Naive thymus-derived CD4-positive, alpha-beta T cell (primary cell): ENCODE results near the gene RNF26. TPM values are rescaled to one million over a fixed set of nuclear protein-coding genes. Genes with fewer than 3 reads are reported as not detected.

ENCODE experiments used
- ATAC-seq: fragments of 150-1000 bp; cut with Tn5 transposase; 2 replicates; pipeline ENCODE4 v1.10.0; 2021; ENCODE audit warnings: mild to moderate bottlenecking, moderate library complexity
- CTCF ChIA-PET: fragments of 350-600 bp; sonication (Branson Sonifier 250); formaldehyde crosslinking; loops from one replicate; lab custom pipeline; 2021; ENCODE audit warnings: antibody characterized with exemption; lab: Charles Lee
- POLR2A ChIA-PET: fragments of 350-600 bp; sonication (Branson Sonifier 250); formaldehyde crosslinking; loops from one replicate; lab custom pipeline; 2021; ENCODE audit warnings: antibody characterized with exemption, inconsistent platforms; lab: Charles Lee
- DNase-seq, 9 donors: peaks; one replicate each; pipeline versions ENCODE4 v3.0.0 to v3.0.0-alpha.2; 2020 to 2022; ENCODE audit warnings: mixed read lengths in 1 of 9
- H3K27ac ChIP-seq: one replicate; pipeline ENCODE4 v1.7.0; 2013; ENCODE audit warnings: mild to moderate bottlenecking, low read depth, low read length, moderate library complexity
- H3K27me3 ChIP-seq, 2 donors: one replicate each; pipeline ENCODE4 v1.7.0; 2013; ENCODE audit warnings: low read length in 2 of 2, mild to moderate bottlenecking in 2 of 2, moderate library complexity in 2 of 2; ENCODE audit not compliant: control insufficient read depth in 2 of 2, insufficient read depth in 2 of 2
- H3K36me3 ChIP-seq, 3 experiments: 1 replicate in 2 of 3; 2 replicates in 1 of 3; pipeline ENCODE4 v1.7.0; 2013; ENCODE audit warnings: low read length in 3 of 3, mild to moderate bottlenecking in 3 of 3, moderate library complexity in 1 of 3; ENCODE audit not compliant: insufficient read depth in 3 of 3, control insufficient read depth in 2 of 3
- H3K4me1 ChIP-seq, 2 donors: one replicate each; pipeline ENCODE4 v1.7.0; 2013; ENCODE audit warnings: low read length in 2 of 2, mild to moderate bottlenecking in 2 of 2, moderate library complexity in 1 of 2; ENCODE audit not compliant: control insufficient read depth in 2 of 2, insufficient read depth in 2 of 2
- H3K4me3 ChIP-seq: 2 replicates; pipeline ENCODE4 v1.7.0; 2013; ENCODE audit warnings: mild to moderate bottlenecking, low read length
- H3K9me3 ChIP-seq, 3 experiments: 1 replicate in 2 of 3; 2 replicates in 1 of 3; pipeline ENCODE4 v1.7.0; 2013; ENCODE audit warnings: low read length in 3 of 3; ENCODE audit not compliant: control insufficient read depth in 2 of 3
- H3K27ac Mint-ChIP-seq, 9 donors: one replicate each; pipeline ENCODE4 v1.8.0; 2020 to 2022; ENCODE audit warnings: mixed read lengths in 9 of 9, mild to moderate bottlenecking in 8 of 9, moderate library complexity in 5 of 9, inconsistent platforms in 2 of 9
- H3K27me3 Mint-ChIP-seq, 5 donors: one replicate each; pipeline ENCODE4 v1.8.0; 2021 to 2022; ENCODE audit warnings: mixed read lengths in 5 of 5, mild to moderate bottlenecking in 1 of 5
- H3K36me3 Mint-ChIP-seq, 5 donors: one replicate each; pipeline ENCODE4 v1.8.0; 2020 to 2022; ENCODE audit warnings: mixed read lengths in 5 of 5, mild to moderate bottlenecking in 3 of 5, inconsistent platforms in 1 of 5
- H3K4me1 Mint-ChIP-seq, 7 donors: one replicate each; pipeline ENCODE4 v1.8.0; 2020 to 2022; ENCODE audit warnings: mixed read lengths in 7 of 7, mild to moderate bottlenecking in 3 of 7, inconsistent platforms in 1 of 7
- H3K4me3 Mint-ChIP-seq, 10 donors: one replicate each; pipeline ENCODE4 v1.8.0; 2020 to 2022; ENCODE audit warnings: mild to moderate bottlenecking in 10 of 10, mixed read lengths in 10 of 10, moderate library complexity in 6 of 10, inconsistent platforms in 2 of 10
- H3K9me3 Mint-ChIP-seq, 11 donors: one replicate each; pipeline ENCODE4 v1.8.0; 2020 to 2022; ENCODE audit warnings: mixed read lengths in 11 of 11, mild to moderate bottlenecking in 4 of 11, inconsistent platforms in 1 of 11, moderate library complexity in 1 of 11
- intact Hi-C, 2 donors: fragments of 100-400 bp; cut with micrococcal nuclease; formaldehyde crosslinking; loops; one replicate each; pipeline ENCODE4 v1.15.1; 2023
- polyA plus RNA-seq, 2 donors: library from polyadenylated mRNA; unstranded; fragments of 300-500 nt; fragmentation: Illumina TruSeq; gene quantifications; one replicate each; pipeline ENCODE4 v1.2.3, GENCODE V29; 2021
- total RNA-seq, 6 experiments: library from RNA in 5 of 6; stranded (reverse) in 5 of 6; gene quantifications; 1 replicate in 5 of 6; 2 replicates in 1 of 6; pipeline ENCODE4 v1.2.3 and lab custom pipeline; 2021 to 2026

The RNF26 gene
- total and polyA plus RNA-seq, 7 experiments from 2014 or later, result 16.9 to 59.1 (median 24.4) TPM

DNA sequence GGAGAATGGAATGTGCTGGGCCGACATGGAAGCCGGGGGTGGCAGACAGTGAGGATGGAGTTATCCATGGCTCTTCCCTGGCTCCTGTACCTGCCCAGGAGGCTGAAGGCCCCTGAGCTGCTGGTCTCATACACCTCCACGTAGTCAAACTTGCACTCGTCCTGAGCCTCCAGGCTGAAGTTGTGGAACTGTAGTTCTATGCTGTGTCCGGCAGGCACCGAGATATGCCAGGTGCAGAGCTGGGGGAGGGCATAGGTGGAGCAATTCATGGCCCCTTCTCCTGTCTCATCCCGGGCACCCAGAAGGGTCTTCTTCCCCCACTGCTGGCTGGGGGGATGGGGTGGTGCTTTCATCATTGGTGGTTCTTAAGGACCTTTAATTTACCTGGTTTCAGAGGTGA lies 9.4 kb downstream of the RNF26 start:
- Mint-ChIP-seq H3K27me3 (peaks cover 25 to 58% (median 30%) of the 10 kb centered on the region in 5 donors), H3K4me3 (no peak overlapping the region), H3K9me3 (no peaks in the 10 kb centered on the region), H3K27ac (no peak overlapping the region), H3K36me3 (peaks cover 0 to 4% (median 0%) of the 10 kb centered on the region in 5 donors), H3K4me1 (peaks cover 0 to 14% (median 11%) of the 10 kb centered on the region in 7 donors)
- ATAC-seq (no peak), DNase-seq (no peak)
- peaks cover 0 to 6% of the 10 kb centered on the region in 2 donors for H3K4me1 ChIP-seq
- H3K27me3 ChIP-seq, result peaks cover 0 to 13% of the 10 kb centered on the region in 2 donors
- H3K27ac ChIP-seq, result no peak overlapping the region
- no peak overlapping the region for H3K4me3 ChIP-seq
- intact Hi-C loops, result no loop called here
- no peaks in the 10 kb centered on the region for H3K9me3 ChIP-seq
- POLR2A ChIA-PET, result no interaction called here
- H3K36me3 ChIP-seq, result no peaks in the 10 kb centered on the region
- CTCF ChIA-PET, result interaction anchor here (2.0 kb wide), 1 partner anchor 13 kb away, joined by 6 read pairs; no protein-coding TSS in a partner anchor

DNA sequence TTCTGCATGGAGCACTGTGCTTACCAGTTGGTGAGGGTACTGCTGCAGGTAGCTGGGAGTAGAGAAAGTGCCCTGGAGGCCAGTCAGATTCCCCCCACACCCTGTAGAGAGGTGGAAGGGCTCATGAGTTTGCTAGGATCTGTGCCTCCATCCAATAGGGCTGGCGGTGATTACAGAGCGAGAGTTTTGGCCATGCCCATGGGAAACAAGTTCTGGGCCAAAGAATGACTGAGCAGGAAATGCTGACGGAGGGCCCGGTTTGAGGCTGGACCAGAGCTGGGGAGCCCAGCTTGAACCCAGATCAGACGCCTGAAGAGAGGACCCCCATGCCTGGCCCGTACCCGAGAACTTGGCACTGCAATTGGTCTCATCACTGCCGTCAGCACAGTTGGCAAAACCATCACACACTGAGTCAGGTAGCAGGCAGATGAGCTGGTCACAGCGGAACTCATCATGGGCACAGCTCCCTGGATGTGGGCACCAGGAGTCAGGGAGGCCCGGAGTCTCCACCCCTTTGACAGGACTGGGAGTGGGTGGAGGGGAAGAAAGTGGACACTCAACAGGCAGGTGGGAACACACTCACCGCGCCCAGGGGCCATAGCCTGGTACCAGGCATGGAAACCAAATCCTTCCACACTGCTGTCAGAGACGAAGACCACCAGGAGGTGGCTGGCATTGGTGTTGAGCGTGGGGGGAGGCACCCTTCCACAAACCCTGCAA lies 10.1 kb downstream of the RNF26 start:
- ChIA-PET POLR2A (no interaction called here), CTCF (interaction anchor here (2.0 kb wide), 1 partner anchor 12 kb away, joined by 6 read pairs; no protein-coding TSS in a partner anchor)

DNA sequence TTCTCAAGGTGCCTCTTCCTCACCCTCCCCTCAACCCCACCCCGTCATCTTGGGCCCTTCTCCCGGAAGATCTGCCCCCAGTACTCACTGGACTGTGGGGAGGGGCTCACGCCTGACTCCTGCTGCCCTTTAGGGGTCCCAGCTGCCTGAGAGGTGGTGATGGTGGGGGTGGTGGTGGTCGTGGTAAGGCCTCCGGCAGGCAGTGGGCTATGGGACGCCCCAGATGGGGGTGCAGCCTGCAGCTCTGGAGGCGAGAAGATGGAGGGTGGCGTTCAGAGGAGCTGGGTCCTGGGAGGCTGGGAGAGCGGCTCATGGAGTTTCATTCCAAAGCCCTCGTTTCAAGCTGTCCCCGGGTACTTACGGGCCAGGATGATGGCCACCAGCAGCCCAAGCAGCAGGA lies 11.4 kb downstream of the RNF26 start:
- Mint-ChIP-seq H3K4me1 (peaks cover 0 to 12% (median 5%) of the 10 kb centered on the region in 7 donors), H3K4me3 (no peak overlapping the region), H3K9me3 (no peaks in the 10 kb centered on the region), H3K36me3 (no peaks in the 10 kb centered on the region), H3K27ac (no peak overlapping the region), H3K27me3 (peaks cover 17 to 52% (median 22%) of the 10 kb centered on the region in 5 donors)
- Histone ChIP-seq H3K9me3 (no peaks in the 10 kb centered on the region), H3K27me3 (peaks cover 0 to 3% of the 10 kb centered on the region in 2 donors), H3K4me1 (no peaks in the 10 kb centered on the region), H3K27ac (no peak overlapping the region), H3K36me3 (no peaks in the 10 kb centered on the region), H3K4me3 (no peak overlapping the region)
- CTCF ChIA-PET, result no interaction called here
- intact Hi-C loops, result no loop called here
- DNase-seq, result no peak
- no peak for ATAC-seq
- POLR2A ChIA-PET, result no interaction called here

More for the DNA sequence above, 10.1 kb downstream of the RNF26 start:
- H3K27ac Mint-ChIP-seq, result no peak overlapping the region
- Histone ChIP-seq H3K4me3 (no peak overlapping the region), H3K27ac (no peak overlapping the region), H3K27me3 (peaks cover 0 to 8% of the 10 kb centered on the region in 2 donors), H3K4me1 (peaks cover 0 to 6% of the 10 kb centered on the region in 2 donors), H3K9me3 (no peaks in the 10 kb centered on the region), H3K36me3 (no peaks in the 10 kb centered on the region)
- peaks cover 18 to 50% (median 24%) of the 10 kb centered on the region in 5 donors for H3K27me3 Mint-ChIP-seq
- no peak overlapping the region for H3K4me3 Mint-ChIP-seq
- ATAC-seq, result no peak
- H3K36me3 Mint-ChIP-seq, result no peaks in the 10 kb centered on the region
- intact Hi-C loops, result no loop called here
- no peaks in the 10 kb centered on the region for H3K9me3 Mint-ChIP-seq
- peaks cover 0 to 8% (median 6%) of the 10 kb centered on the region in 7 donors for H3K4me1 Mint-ChIP-seq
- no peak for DNase-seq

DNA sequence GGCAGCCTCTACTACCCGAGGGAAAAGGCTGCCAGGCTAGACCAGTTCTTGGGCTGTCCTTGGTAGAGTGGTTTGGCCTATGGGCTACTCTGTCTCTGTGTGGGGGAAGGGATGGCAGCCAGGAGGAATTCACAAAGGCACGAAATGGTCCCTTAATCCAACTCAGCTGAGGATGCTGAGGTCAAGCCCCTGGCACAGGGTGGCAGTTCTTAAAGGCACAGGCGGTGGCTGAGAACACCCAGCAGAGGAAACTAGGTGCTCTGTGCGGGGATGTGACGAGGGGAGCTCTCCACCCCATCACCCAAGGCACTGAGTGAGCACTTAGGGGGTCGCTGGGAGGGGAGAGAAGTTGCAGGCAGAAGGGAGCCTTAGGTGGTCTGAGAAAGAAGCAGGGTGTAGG lies 12.3 kb downstream of the RNF26 start, which contains the start of gene MFRP:
MFRP (minus strand) TSS at position 101 of the 400 bp plus-strand sequence. CDS start 192 bp downstream, outside the sequence.
- Histone ChIP-seq H3K4me1 (no peaks in the 10 kb centered on the region), H3K27ac (no peak within 1 kb of the TSS), H3K36me3 (no peaks in the 10 kb centered on the region), H3K9me3 (no peaks in the 10 kb centered on the region), H3K27me3 (no peaks in the 10 kb centered on the region), H3K4me3 (no peak within 1 kb of the TSS)
- Mint-ChIP-seq H3K4me1 (peaks cover 0 to 5% (median 0%) of the 10 kb centered on the region in 7 donors), H3K27ac (peak within 1 kb of the TSS in 1 of 9 donors; percentile 20), H3K4me3 (no peak within 1 kb of the TSS), H3K36me3 (no peaks in the 10 kb centered on the region), H3K27me3 (peaks cover 13 to 47% (median 20%) of the 10 kb centered on the region in 5 donors), H3K9me3 (no peaks in the 10 kb centered on the region)
- CTCF ChIA-PET, result interaction anchor here (1.7 kb wide), 1 partner anchor 9 kb away, joined by 5 read pairs; no protein-coding TSS in a partner anchor
- no peak for ATAC-seq
- intact Hi-C loops, result no loop called here
- POLR2A ChIA-PET, result no interaction called here
- no peak for DNase-seq

DNA sequence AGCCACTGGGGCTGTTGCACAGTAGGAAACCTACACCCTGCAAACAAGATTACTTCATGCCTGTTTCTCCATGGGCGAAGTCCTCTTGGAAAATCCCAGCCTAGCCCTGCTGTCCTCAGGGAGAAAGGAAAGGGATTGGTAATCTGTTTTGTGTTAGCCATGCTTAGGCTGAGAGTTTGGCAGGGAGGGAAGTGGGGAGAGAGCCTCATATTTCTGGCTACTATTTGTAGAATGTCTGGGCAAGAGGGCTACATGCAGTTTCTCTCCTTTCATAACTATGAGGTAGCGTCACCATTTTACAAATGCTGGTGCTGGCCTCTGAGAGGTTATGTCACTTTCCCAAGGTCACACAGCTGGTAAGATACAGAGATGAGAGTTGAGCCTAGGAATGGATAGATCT lies 12.9 kb downstream of the RNF26 start:
- CTCF ChIA-PET, result interaction anchor here (1.7 kb wide), 1 partner anchor 10 kb away, joined by 5 read pairs; no protein-coding TSS in a partner anchor
- peaks cover 12 to 47% (median 26%) of the 10 kb centered on the region in 5 donors for H3K27me3 Mint-ChIP-seq
- no peak for ATAC-seq

DNA sequence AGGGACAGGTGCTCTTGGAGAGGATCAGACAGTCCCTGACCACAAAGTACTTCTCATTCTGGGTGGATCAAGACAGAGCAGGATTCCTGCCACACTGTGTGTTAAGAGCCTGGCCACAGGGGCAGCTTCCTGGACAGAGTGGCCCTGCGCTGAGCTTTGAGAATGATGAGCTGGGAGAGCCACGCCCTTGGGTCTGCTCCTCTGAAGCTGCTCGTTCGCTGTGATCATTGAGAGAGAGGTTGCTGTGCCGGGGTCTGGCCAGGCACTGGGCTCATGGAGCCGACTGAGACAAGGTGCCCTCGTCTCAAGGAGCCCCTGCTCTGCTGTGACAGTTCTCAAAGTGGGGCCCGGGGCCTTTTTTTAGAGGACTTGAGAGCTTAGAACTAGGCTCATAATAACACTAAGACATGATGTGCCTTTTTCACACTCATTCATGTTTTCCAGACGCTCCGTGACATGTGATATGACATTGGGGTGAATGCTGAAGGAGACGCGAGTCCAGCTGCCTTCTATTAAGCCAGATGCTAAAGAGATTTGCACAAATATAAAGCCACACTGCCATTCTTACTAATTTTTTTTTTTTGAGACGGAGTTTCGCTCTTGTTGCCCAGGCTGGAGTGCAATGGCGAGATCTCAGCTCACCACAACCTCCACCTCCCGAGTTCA lies 13.7 kb downstream of the RNF26 start:
- Histone ChIP-seq H3K27me3 (no peaks in the 10 kb centered on the region), H3K9me3 (no peaks in the 10 kb centered on the region), H3K27ac (no peak overlapping the region), H3K4me3 (no peak overlapping the region), H3K4me1 (no peaks in the 10 kb centered on the region), H3K36me3 (no peaks in the 10 kb centered on the region)
- H3K36me3 Mint-ChIP-seq, result no peaks in the 10 kb centered on the region
- POLR2A ChIA-PET, result no interaction called here
- H3K4me3 Mint-ChIP-seq, result no peak overlapping the region
- H3K27me3 Mint-ChIP-seq, result peaks cover 12 to 49% (median 30%) of the 10 kb centered on the region in 5 donors
- intact Hi-C loops, result no loop called here
- CTCF ChIA-PET, result interaction anchor here (0.6 to 1.7 kb wide), 2 partner anchors 10 to 127 kb away, joined by 5 read pairs; no protein-coding TSS in a partner anchor
- no peaks in the 10 kb centered on the region for H3K9me3 Mint-ChIP-seq
- H3K27ac Mint-ChIP-seq, result peak overlapping the region in 1 of 9 donors; percentile 38
- no peak for ATAC-seq
- H3K4me1 Mint-ChIP-seq, result peaks cover 0 to 5% (median 0%) of the 10 kb centered on the region in 7 donors
- no peak for DNase-seq

More for the DNA sequence above, 12.9 kb downstream of the RNF26 start:
- Histone ChIP-seq H3K27me3 (no peaks in the 10 kb centered on the region), H3K4me3 (no peak overlapping the region), H3K9me3 (no peaks in the 10 kb centered on the region), H3K36me3 (no peaks in the 10 kb centered on the region), H3K4me1 (no peaks in the 10 kb centered on the region), H3K27ac (no peak overlapping the region)
- Mint-ChIP-seq H3K27ac (no peak overlapping the region), H3K4me3 (no peak overlapping the region), H3K9me3 (no peaks in the 10 kb centered on the region), H3K4me1 (peaks cover 0 to 5% (median 0%) of the 10 kb centered on the region in 7 donors), H3K36me3 (no peaks in the 10 kb centered on the region)
- POLR2A ChIA-PET, result no interaction called here
- intact Hi-C loops, result no loop called here
- no peak for DNase-seq
